ENCODE measurements around the gene KLHL26.

- TF ChIP-seq CTCF (conservative IDR thresholded peaks at IDR 0.05 in 1 of 2, IDR thresholded peaks at IDR 0.05 in 1 of 2; ENCODE audit: extremely low read depth in 1 of 2, insufficient read depth in 1 of 2, low read depth in 1 of 2, low read length in 2 of 2) (no peak), EZH2 (IDR thresholded peaks at IDR 0.05; ENCODE audit: borderline replicate concordance, low read length) (no peak)
Observed at GRCh38 chr19:18709546-18709945, 72.7 kb downstream of the KLHL26 start.

Measured in mammary epithelial cell (primary cell).